Suprapubic skin (tissue), 4 donors: ENCODE results near the gene ERP29. TPM values are rescaled to one million over a fixed set of nuclear protein-coding genes. Genes with fewer than 3 reads are reported as not detected.
"Not testable (repeated sequence)": the region's sequence is repeated elsewhere in the genome, so short reads cannot be mapped to it uniquely, and the experiment has no call there.

Experiments used
- DNase-seq, 2 donors: peaks; one replicate each; pipeline ENCODE4 v3.0.0-alpha.2; 2019; ENCODE audit warnings: low spot score in 2 of 2
- H3K27ac ChIP-seq: fragments of 200-600 bp; sonication (generic); one replicate; pipeline ENCODE4 v1.5.1; 2019
- H3K27me3 ChIP-seq: fragments of 200-600 bp; sonication (generic); one replicate; pipeline ENCODE4 v1.5.1; 2019
- H3K36me3 ChIP-seq: fragments of 200-600 bp; sonication (generic); one replicate; pipeline ENCODE4 v1.5.1; 2019
- H3K4me1 ChIP-seq: fragments of 200-600 bp; sonication (generic); one replicate; pipeline ENCODE4 v1.5.1; 2019
- H3K4me3 ChIP-seq: fragments of 200-600 bp; sonication (generic); one replicate; pipeline ENCODE4 v1.5.1; 2019; ENCODE audit warnings: mild to moderate bottlenecking
- H3K9me3 ChIP-seq: fragments of 200-600 bp; sonication (generic); one replicate; pipeline ENCODE4 v1.5.1; 2019
- EP300 ChIP-seq: sonication (generic); formaldehyde crosslinking; IDR thresholded peaks from one replicate; pipeline ENCODE4 v1.6.1; 2017; ENCODE audit warnings: antibody characterized with exemption
- POLR2A ChIP-seq, 2 donors: fragments of 450-650 bp; IDR thresholded peaks; one replicate each; pipeline ENCODE4 v1.6.1; 2017; ENCODE audit warnings: antibody characterized with exemption in 2 of 2, mild to moderate bottlenecking in 2 of 2, moderate library complexity in 2 of 2
- POLR2AphosphoS5 ChIP-seq, 3 donors: sonication (generic); formaldehyde crosslinking; IDR thresholded peaks; one replicate each; pipeline ENCODE4 v1.6.1; 2017; ENCODE audit warnings: antibody characterized with exemption in 3 of 3
- WGBS: methylation state at CpG from one replicate; pipeline ENCODE4 v1.1.5; 2018; 5-methylcytosine and 5-hydroxymethylcytosine counted together
- total RNA-seq, 4 donors: library from RNA; depleted of rRNA; stranded (reverse); fragments of >200 nt; gene quantifications; one replicate each; pipeline ENCODE4 v1.1.0, GENCODE V29; 2016
- TF ChIP-seq, protein P1 (sequence below), 2 donors: fragments of 200-600 bp in 1 of 2; fragments of 450-650 bp in 1 of 2; sonication (generic) in 1 of 2; IDR thresholded peaks; one replicate each; pipeline ENCODE4 v1.5.1; 2016 to 2019; ENCODE audit warnings: antibody characterized with exemption in 2 of 2, mild to moderate bottlenecking in 1 of 2, moderate library complexity in 1 of 2

The ERP29 gene
- total RNA-seq, 4 donors from 2014 or later = 40.8 to 71.0 (median 52.5) TPM

DNA sequence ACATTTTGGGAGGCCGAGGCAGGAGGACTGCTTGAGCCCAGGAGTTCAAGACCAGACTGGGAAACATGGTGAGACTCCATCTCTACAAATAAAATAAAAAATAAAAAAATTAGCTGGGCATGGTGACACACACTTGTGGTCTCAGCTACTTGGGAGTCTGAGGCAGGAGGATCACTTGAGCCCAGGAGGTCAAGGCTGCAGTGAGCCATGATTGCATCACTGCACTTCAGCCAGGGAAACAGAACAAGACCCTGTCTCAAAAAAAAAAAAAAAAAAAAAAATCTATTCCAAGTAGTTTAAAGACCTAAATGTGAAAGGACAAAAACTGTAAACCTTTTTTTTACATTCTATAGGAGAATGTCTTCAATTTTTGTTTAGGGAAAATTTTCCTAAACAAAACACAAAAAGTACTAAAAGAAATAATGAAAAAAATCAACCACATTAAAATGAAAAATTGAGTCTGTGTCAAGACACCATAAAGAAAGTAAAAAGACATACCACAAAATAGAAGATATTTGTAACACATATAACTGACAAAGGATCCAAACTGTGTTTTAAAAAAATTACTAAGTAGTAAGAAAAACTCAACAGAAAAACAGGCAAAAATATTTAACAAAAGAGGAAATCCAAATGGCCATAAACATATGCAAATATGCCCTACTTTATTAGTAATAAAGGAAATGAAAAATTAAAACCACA is 17.3 kb upstream of the ERP29 start:
- Histone ChIP-seq H3K4me1 (peaks cover 30% of the 10 kb centered on the region), H3K9me3 (no peaks in the 10 kb centered on the region), H3K4me3 (no peak overlapping the region), H3K27me3 (no peaks in the 10 kb centered on the region), H3K36me3 (no peaks in the 10 kb centered on the region), H3K27ac (no peak overlapping the region)
- TF ChIP-seq EP300 (no peak), POLR2A (IDR thresholded peaks at IDR 0.05) (no peak), POLR2AphosphoS5 (IDR thresholded peaks at IDR 0.05) (no peak)
- TF ChIP-seq, protein P1, sequence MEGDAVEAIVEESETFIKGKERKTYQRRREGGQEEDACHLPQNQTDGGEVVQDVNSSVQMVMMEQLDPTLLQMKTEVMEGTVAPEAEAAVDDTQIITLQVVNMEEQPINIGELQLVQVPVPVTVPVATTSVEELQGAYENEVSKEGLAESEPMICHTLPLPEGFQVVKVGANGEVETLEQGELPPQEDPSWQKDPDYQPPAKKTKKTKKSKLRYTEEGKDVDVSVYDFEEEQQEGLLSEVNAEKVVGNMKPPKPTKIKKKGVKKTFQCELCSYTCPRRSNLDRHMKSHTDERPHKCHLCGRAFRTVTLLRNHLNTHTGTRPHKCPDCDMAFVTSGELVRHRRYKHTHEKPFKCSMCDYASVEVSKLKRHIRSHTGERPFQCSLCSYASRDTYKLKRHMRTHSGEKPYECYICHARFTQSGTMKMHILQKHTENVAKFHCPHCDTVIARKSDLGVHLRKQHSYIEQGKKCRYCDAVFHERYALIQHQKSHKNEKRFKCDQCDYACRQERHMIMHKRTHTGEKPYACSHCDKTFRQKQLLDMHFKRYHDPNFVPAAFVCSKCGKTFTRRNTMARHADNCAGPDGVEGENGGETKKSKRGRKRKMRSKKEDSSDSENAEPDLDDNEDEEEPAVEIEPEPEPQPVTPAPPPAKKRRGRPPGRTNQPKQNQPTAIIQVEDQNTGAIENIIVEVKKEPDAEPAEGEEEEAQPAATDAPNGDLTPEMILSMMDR (IDR thresholded peaks at IDR 0.05) = no peak
- DNase-seq = no peak
- 100% methylated on average over 1 of the region's 1 CpG for WGBS

DNA sequence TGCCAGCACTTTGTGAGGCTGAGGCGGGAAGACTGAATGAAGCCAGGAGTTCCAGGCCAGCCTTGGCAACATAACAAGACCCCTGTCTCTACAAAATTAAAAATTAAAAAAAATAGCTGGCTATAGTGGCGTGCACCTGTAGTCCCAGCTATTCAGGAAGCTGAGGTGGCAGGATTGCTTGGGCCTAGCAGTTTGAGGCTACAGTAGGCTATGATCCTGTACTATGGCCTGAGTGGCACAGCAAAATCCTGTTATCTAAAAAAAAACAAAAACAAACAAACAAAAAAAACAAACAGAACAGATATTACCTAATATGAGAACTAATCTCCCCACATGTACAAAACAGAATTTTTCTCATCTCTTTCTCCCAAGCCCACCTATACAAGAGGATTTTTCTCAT is 15.9 kb upstream of the ERP29 start:
- TF ChIP-seq POLR2A (IDR thresholded peaks at IDR 0.05) = no peak
- TF ChIP-seq, protein P1 (IDR thresholded peaks at IDR 0.05) = no peak
- no peak for TF ChIP-seq POLR2AphosphoS5 (IDR thresholded peaks at IDR 0.05)
- H3K9me3 ChIP-seq = no peaks in the 10 kb centered on the region
- H3K4me1 ChIP-seq = peaks cover 27% of the 10 kb centered on the region
- no peak overlapping the region for H3K27ac ChIP-seq
- H3K36me3 ChIP-seq = peaks cover 2% of the 10 kb centered on the region
- DNase-seq = no peak
- H3K4me3 ChIP-seq = no peak overlapping the region
- H3K27me3 ChIP-seq = no peaks in the 10 kb centered on the region
- WGBS = 97% methylated on average over 2 of the region's 2 CpGs

DNA sequence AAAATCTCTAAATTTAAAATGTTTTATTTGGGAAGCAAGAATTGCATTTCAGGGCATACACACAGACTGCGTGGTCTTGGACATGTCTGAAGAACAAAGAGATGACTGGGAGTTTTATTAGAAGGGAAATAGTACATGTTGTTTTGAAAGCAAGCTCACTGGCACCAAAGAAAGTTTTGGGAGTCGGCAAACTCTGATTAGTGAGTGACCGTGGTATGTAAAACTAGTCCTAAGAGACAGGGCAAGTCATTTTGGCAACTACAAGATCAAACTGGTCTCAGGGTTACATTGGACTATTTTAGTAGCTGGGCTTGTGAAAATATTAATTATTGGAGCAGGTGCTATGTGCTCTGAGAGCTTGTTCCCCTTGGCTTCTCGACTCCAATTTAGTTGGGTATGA is 15.2 kb upstream of the ERP29 start:
- H3K36me3 ChIP-seq = peaks cover 2% of the 10 kb centered on the region
- DNase-seq = no peak
- H3K4me3 ChIP-seq = no peak overlapping the region
- WGBS = 63% methylated on average over 4 of the region's 4 CpGs
- no peak overlapping the region for H3K27ac ChIP-seq
- H3K4me1 ChIP-seq = peaks cover 22% of the 10 kb centered on the region
- TF ChIP-seq POLR2AphosphoS5 (IDR thresholded peaks at IDR 0.05) (no peak), POLR2A (IDR thresholded peaks at IDR 0.05) (no peak), EP300 (no peak)
- TF ChIP-seq, protein P1 (IDR thresholded peaks at IDR 0.05) = no peak
- H3K27me3 ChIP-seq = no peaks in the 10 kb centered on the region
- H3K9me3 ChIP-seq = no peaks in the 10 kb centered on the region

DNA sequence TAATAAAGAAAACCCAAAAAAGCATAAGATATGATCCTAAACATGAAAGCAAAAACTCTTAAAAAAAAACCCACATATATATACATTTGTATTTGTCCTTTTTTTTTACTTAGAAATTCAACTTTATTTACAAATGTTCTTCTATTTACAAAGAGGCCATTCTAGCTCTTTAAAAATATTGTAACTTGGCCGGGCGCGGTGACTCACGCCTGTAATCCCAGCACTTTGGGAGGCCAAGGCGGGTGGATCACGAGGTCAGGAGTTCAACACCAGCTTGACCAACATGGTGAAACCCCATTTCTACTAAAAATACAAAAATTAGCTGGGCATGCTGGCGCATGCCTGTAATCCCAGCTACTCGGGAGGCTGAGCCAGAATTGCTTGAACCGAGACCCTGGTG is 14.1 kb upstream of the ERP29 start:
- DNase-seq, H3K9me3 ChIP-seq, H3K4me3 ChIP-seq, H3K27me3 ChIP-seq, H3K27ac ChIP-seq, H3K36me3 ChIP-seq: not testable (repeated sequence)
- WGBS = 85% methylated on average over 9 of the region's 9 CpGs
- H3K4me1 ChIP-seq = peaks cover 14% of the 10 kb centered on the region

DNA sequence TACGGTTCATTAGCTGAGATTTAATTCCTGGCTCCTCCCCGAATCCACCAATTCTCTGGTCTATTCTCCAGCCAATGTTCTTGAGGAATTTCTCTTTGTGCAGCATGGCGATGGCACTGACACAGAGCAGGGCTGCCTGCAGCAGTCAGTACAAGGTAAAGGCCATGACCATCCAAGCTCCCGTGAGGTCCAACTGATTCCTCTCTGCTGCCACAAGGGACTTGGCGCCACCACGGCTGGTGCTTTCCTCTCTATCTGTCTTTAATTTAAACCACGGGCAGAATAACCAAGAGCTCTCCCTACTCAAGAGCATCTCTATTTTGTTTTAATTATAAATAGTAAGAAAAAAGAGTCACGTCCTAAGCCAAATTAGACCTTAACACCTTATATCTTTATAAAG is 12.4 kb upstream of the ERP29 start:
- Histone ChIP-seq H3K27ac (no peak overlapping the region), H3K36me3 (peaks cover 2% of the 10 kb centered on the region), H3K9me3 (no peaks in the 10 kb centered on the region), H3K4me3 (no peak overlapping the region), H3K4me1 (peaks cover 5% of the 10 kb centered on the region), H3K27me3 (no peaks in the 10 kb centered on the region)
- DNase-seq = no peak
- TF ChIP-seq, protein P1 (IDR thresholded peaks at IDR 0.05) = no peak
- TF ChIP-seq POLR2AphosphoS5 (IDR thresholded peaks at IDR 0.05) = no peak
- no peak for TF ChIP-seq EP300
- TF ChIP-seq POLR2A (IDR thresholded peaks at IDR 0.05) = no peak
- WGBS = 84% methylated on average over 8 of the region's 8 CpGs

DNA sequence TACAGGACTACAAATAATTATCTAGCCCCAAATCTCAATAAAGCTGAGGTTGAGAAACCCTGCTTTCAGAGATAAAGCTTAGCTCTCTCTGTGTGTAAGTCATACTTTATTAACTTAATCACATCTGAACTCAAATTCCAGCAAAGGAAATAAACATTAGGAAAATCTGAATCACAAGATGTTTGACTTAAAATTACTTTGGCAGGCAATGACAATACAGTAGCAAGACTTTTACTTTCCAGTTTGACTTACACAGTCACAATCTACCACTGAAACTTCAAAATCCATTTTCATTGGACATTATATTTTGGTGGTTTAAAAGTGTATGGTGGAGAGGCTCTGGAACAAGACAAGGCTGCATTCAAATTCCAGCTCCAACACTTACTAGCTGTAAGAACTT is 11.7 kb upstream of the ERP29 start:
- peaks cover 11% of the 10 kb centered on the region for H3K4me1 ChIP-seq
- no peak for DNase-seq
- H3K27me3 ChIP-seq = no peaks in the 10 kb centered on the region
- H3K4me3 ChIP-seq = no peak overlapping the region
- TF ChIP-seq POLR2AphosphoS5 (IDR thresholded peaks at IDR 0.05) = no peak
- TF ChIP-seq, protein P1 (IDR thresholded peaks at IDR 0.05) = no peak
- TF ChIP-seq POLR2A (IDR thresholded peaks at IDR 0.05) = no peak
- H3K9me3 ChIP-seq = no peaks in the 10 kb centered on the region
- H3K36me3 ChIP-seq = peaks cover 2% of the 10 kb centered on the region
- no peak overlapping the region for H3K27ac ChIP-seq
